Osteocyte (in vitro differentiated cells): Measurements from ENCODE around the gene UTP25. TPM values are rescaled to one million over a fixed set of nuclear protein-coding genes. Genes with fewer than 3 reads are reported as not detected.

Source experiments
- DNase-seq: peaks from one replicate; pipeline ENCODE4 v3.0.0; 2021; ENCODE audit warnings: mixed read lengths; ENCODE audit not compliant: unreplicated experiment; ENCODE audit errors: extremely low spot score
- H3K27ac Mint-ChIP-seq: one replicate; pipeline ENCODE4 v1.8.0; 2021; ENCODE audit warnings: mild to moderate bottlenecking, mixed read lengths; ENCODE audit not compliant: unreplicated experiment
- H3K27me3 Mint-ChIP-seq: one replicate; pipeline ENCODE4 v1.8.0; 2021; ENCODE audit warnings: mixed read lengths; ENCODE audit not compliant: unreplicated experiment
- H3K36me3 Mint-ChIP-seq: one replicate; pipeline ENCODE4 v1.8.0; 2021; ENCODE audit warnings: mixed read lengths; ENCODE audit not compliant: unreplicated experiment
- H3K4me1 Mint-ChIP-seq: one replicate; pipeline ENCODE4 v1.8.0; 2021; ENCODE audit warnings: mixed read lengths; ENCODE audit not compliant: unreplicated experiment
- H3K4me3 Mint-ChIP-seq: one replicate; pipeline ENCODE4 v1.8.0; 2021; ENCODE audit warnings: mild to moderate bottlenecking, moderate library complexity, mixed read lengths; ENCODE audit not compliant: unreplicated experiment
- H3K9me3 Mint-ChIP-seq: one replicate; pipeline ENCODE4 v1.8.0; 2021; ENCODE audit warnings: mixed read lengths; ENCODE audit not compliant: unreplicated experiment
- total RNA-seq: library from RNA; stranded (reverse); gene quantifications from 2 replicates; pipeline ENCODE4 v1.2.1, GENCODE V29; 2021
- TF ChIP-seq, protein P1 (sequence below): fragments of 200-600 bp; sonication (generic); IDR thresholded peaks from 2 replicates; pipeline ENCODE4 v1.5.0; 2021; ENCODE audit warnings: antibody characterized with exemption, mild to moderate bottlenecking, moderate library complexity

Gene UTP25
- total RNA-seq, 1 donor from 2014 or later = 7.3 TPM

- DNase-seq = peak; percentile 87
- Mint-ChIP-seq H3K27me3 (peaks cover 33% of the 10 kb centered on the region), H3K36me3 (no peaks in the 10 kb centered on the region), H3K9me3 (no peaks in the 10 kb centered on the region), H3K4me3 (peak within 1 kb of the TSS; percentile 68), H3K27ac (no peak within 1 kb of the TSS), H3K4me1 (peaks cover 12% of the 10 kb centered on the region)
- TF ChIP-seq, protein P1, sequence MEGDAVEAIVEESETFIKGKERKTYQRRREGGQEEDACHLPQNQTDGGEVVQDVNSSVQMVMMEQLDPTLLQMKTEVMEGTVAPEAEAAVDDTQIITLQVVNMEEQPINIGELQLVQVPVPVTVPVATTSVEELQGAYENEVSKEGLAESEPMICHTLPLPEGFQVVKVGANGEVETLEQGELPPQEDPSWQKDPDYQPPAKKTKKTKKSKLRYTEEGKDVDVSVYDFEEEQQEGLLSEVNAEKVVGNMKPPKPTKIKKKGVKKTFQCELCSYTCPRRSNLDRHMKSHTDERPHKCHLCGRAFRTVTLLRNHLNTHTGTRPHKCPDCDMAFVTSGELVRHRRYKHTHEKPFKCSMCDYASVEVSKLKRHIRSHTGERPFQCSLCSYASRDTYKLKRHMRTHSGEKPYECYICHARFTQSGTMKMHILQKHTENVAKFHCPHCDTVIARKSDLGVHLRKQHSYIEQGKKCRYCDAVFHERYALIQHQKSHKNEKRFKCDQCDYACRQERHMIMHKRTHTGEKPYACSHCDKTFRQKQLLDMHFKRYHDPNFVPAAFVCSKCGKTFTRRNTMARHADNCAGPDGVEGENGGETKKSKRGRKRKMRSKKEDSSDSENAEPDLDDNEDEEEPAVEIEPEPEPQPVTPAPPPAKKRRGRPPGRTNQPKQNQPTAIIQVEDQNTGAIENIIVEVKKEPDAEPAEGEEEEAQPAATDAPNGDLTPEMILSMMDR = no peak
Measured at GRCh38 chr1:209805875-209806760, 21.7 kb upstream of the UTP25 start, which contains the start of gene IRF6. Gene IRF6 (minus strand): TSS chr1:209806142. CDS start chr1:209801413, 4,729 bp downstream.

GRCh38 chr1:209807509-209807908 lies 20.3 kb upstream of the UTP25 start:
- TF ChIP-seq, protein P1 = no peak
- H3K9me3 Mint-ChIP-seq = no peaks in the 10 kb centered on the region
- peaks cover 12% of the 10 kb centered on the region for H3K4me1 Mint-ChIP-seq
- H3K27ac Mint-ChIP-seq = no peak overlapping the region
- no peak for DNase-seq
- H3K36me3 Mint-ChIP-seq = no peaks in the 10 kb centered on the region
- H3K27me3 Mint-ChIP-seq = peaks cover 23% of the 10 kb centered on the region
- no peak overlapping the region for H3K4me3 Mint-ChIP-seq

DNA sequence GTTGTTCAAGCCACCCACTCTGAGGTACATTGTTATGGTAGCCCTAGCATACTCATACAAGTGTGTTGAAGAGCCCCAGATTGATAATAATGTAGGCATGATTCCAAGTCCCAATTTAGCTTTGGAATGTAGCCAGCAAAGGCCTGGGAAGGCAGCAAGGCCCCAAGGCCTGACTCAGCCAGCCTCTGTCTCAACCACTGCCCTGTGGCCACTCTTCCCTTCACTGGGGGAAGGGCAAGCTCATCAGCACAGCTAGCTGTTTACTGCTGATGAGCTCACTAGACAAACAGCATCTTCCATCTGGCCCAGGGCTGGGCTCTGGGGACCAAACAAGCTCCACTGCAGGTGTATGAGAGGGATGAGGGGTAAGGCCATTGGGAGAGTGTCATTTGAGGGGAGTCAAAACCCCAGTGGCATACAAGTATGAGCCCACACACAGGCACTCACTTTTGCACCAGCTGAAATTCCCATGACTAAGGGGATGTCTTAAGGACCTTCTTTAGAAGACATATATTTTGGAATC lies 19.7 kb upstream of the UTP25 start:
- Mint-ChIP-seq H3K27me3 (peaks cover 19% of the 10 kb centered on the region), H3K27ac (no peak overlapping the region)

DNA sequence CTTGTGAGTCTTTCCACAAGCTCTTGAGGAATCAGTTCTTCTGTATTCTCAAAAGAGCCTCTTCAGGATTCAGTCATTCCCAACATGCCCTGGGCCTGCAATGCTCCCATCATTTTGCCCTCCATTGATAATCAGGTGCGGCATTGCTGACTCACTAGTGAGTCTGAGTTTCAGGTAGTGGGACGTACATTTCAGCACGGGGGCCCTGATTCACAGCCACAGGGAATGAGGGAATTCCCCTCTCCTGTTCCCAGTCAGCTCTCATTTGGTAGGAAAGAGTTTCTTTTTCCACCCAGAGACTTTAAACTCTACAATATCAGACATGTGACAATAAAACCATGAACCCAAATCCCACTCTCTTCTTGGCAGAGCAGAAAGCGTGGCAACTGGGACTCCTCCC lies 18.2 kb upstream of the UTP25 start:
- H3K4me1 Mint-ChIP-seq = peaks cover 12% of the 10 kb centered on the region
- DNase-seq = no peak
- no peak overlapping the region for H3K4me3 Mint-ChIP-seq
- H3K9me3 Mint-ChIP-seq = no peaks in the 10 kb centered on the region
- no peaks in the 10 kb centered on the region for H3K36me3 Mint-ChIP-seq
- peaks cover 14% of the 10 kb centered on the region for H3K27me3 Mint-ChIP-seq
- TF ChIP-seq, protein P1 = no peak
- no peak overlapping the region for H3K27ac Mint-ChIP-seq

More for the DNA sequence above, 19.7 kb upstream of the UTP25 start:
- Mint-ChIP-seq H3K4me1 (peaks cover 12% of the 10 kb centered on the region), H3K36me3 (no peaks in the 10 kb centered on the region), H3K9me3 (no peaks in the 10 kb centered on the region), H3K4me3 (no peak overlapping the region)
- TF ChIP-seq, protein P1 = no peak
- no peak for DNase-seq

GRCh38 chr1:209810783-209811182 lies 17.0 kb upstream of the UTP25 start:
- no peak overlapping the region for H3K4me3 Mint-ChIP-seq
- H3K27me3 Mint-ChIP-seq = peaks cover 8% of the 10 kb centered on the region
- TF ChIP-seq, protein P1 = no peak
- H3K4me1 Mint-ChIP-seq = peaks cover 10% of the 10 kb centered on the region
- H3K36me3 Mint-ChIP-seq = no peaks in the 10 kb centered on the region
- H3K9me3 Mint-ChIP-seq = no peaks in the 10 kb centered on the region
- DNase-seq = no peak
- no peak overlapping the region for H3K27ac Mint-ChIP-seq
